K562 (cell line): ENCODE results near the gene BCCIP. TPM values are rescaled to one million over a fixed set of nuclear protein-coding genes. Genes with fewer than 3 reads are reported as not detected.

Source experiments
- ATAC-seq: fragments of 200-7000 bp; cut with Tn5 transposase; 3 replicates; pipeline ENCODE4 v1.9.1; 2020; ENCODE audit warnings: moderate library complexity
- BruUV-seq: library from RNA; stranded (reverse); fragments of 400-500 nt; replicated peaks from 2 replicates; lab custom pipeline; 2021; lab: Mats Ljungman, UMichigan
- CTCF ChIA-PET: fragments of 300-600 bp; formaldehyde crosslinking; extraction: SDS; loops from one replicate; lab custom pipeline; 2021; ENCODE audit warnings: low intra/inter-chr PET ratio; lab: Yijun Ruan, JAX
- POLR2A ChIA-PET: fragments of 300-600, 350-650 bp; sonication (Branson Sonifier 250); formaldehyde crosslinking; extraction: SDS; loops from one replicate; lab custom pipeline; 2021; ENCODE audit warnings: antibody characterized with exemption, inconsistent platforms; lab: Yijun Ruan, JAX
- DNase-seq, 4 experiments: peaks; one replicate each; pipeline versions ENCODE4 v3.0.0 to v3.0.0-alpha.2; 2011 to 2018; ENCODE audit warnings: low spot score in 3 of 4, mixed read lengths in 3 of 4; ENCODE audit errors: extremely low read depth in 1 of 4
- FAIRE-seq: peaks from 2 replicates; lab custom pipeline; 2011; peaks lifted over from hg19 to GRCh38; lab: Jason Lieb, UNC
- H2AFZ ChIP-seq: 2 replicates; pipeline ENCODE4 v1.6.0; 2011; ENCODE audit warnings: low read depth, low read length, control low read depth, inconsistent platforms
- H3K27ac ChIP-seq: fragments of 200-600 bp; 3 replicates; pipeline ENCODE4 v1.8.0; 2011; ENCODE audit warnings: low read depth, mild to moderate bottlenecking, control low read depth, inconsistent platforms, low read length, moderate library complexity, mixed read lengths; ENCODE audit errors: extremely low read depth
- H3K27me3 ChIP-seq, 2 experiments: fragments of 300-600 bp in 1 of 2; 2 replicates in 1 of 2; 3 replicates in 1 of 2; pipeline versions ENCODE4 v1.6.0 to v1.8.0; 2011; ENCODE audit warnings: inconsistent platforms in 2 of 2, low read length in 2 of 2, mild to moderate bottlenecking in 1 of 2, mixed read lengths in 1 of 2, moderate library complexity in 1 of 2; ENCODE audit not compliant: control insufficient read depth in 2 of 2, insufficient read depth in 2 of 2
- H3K36me3 ChIP-seq: fragments of 300-600 bp; 3 replicates; pipeline ENCODE4 v1.8.0; 2011; ENCODE audit warnings: mild to moderate bottlenecking, low read length, inconsistent platforms; ENCODE audit not compliant: control insufficient read depth, insufficient read depth
- H3K4me1 ChIP-seq, 2 experiments: fragments of 200-600 bp in 1 of 2; replicated peaks in 1 of 2; 2 replicates in 1 of 2; 3 replicates in 1 of 2; pipeline versions ENCODE4 v1.5.1 to v1.8.0; 2011; ENCODE audit warnings: inconsistent platforms in 2 of 2, low read length in 2 of 2, mild to moderate bottlenecking in 1 of 2, mixed read lengths in 1 of 2, moderate library complexity in 1 of 2; ENCODE audit not compliant: control insufficient read depth in 2 of 2, insufficient read depth in 2 of 2
- H3K4me2 ChIP-seq: 2 replicates; pipeline ENCODE4 v1.6.1; 2011; ENCODE audit warnings: low read length, control low read depth, inconsistent platforms, mixed read lengths; ENCODE audit not compliant: insufficient read depth
- H3K4me3 ChIP-seq: fragments of 200-600 bp; sonication (generic), shearing (Covaris generic); 2 replicates; pipeline ENCODE4 v1.5.1; 2016; ENCODE audit warnings: control low read depth, inconsistent platforms
- H3K79me2 ChIP-seq: fragments of 200-600 bp; 3 replicates; pipeline ENCODE4 v1.8.0; 2011; ENCODE audit warnings: low read length, inconsistent platforms; ENCODE audit not compliant: control insufficient read depth, insufficient read depth
- H3K9ac ChIP-seq, 2 experiments: 2 replicates each; pipeline versions ENCODE4 v1.6.0 to v1.6.1; 2011; ENCODE audit warnings: low read depth in 2 of 2, low read length in 2 of 2, control low read depth in 1 of 2, inconsistent platforms in 1 of 2, mild to moderate bottlenecking in 1 of 2, mixed read lengths in 1 of 2; ENCODE audit not compliant: insufficient read depth in 1 of 2
- H3K9me1 ChIP-seq: one replicate; pipeline ENCODE4 v1.6.0; 2011; ENCODE audit warnings: inconsistent platforms, mild to moderate bottlenecking, low read length, moderate library complexity; ENCODE audit not compliant: control insufficient read depth, insufficient read depth
- H3K9me3 ChIP-seq: replicated peaks from 2 replicates; pipeline ENCODE4 v1.5.1; 2011; ENCODE audit warnings: low read depth, low read length, inconsistent platforms; ENCODE audit not compliant: control insufficient read depth, insufficient read depth
- H4K20me1 ChIP-seq: replicated peaks from 2 replicates; pipeline ENCODE4 v1.6.1; 2011; ENCODE audit warnings: low read length, inconsistent platforms, mixed read lengths; ENCODE audit not compliant: control insufficient read depth, insufficient read depth
- CHD1 ChIP-seq: fragments of 200-600 bp; sonication (generic); IDR thresholded peaks from one replicate; pipeline ENCODE4 v1.6.1; 2012; ENCODE audit warnings: mild to moderate bottlenecking, moderate library complexity, low read length, inconsistent platforms
- DNMT1 ChIP-seq: fragments of 450-650 bp; IDR thresholded peaks from 2 replicates; pipeline ENCODE4 v1.6.1; 2016; ENCODE audit warnings: antibody characterized with exemption, mild to moderate bottlenecking
- HMGN3 ChIP-seq: IDR thresholded peaks from 2 replicates; pipeline ENCODE4 v1.6.1; 2011; ENCODE audit warnings: borderline replicate concordance, low read depth, mild to moderate bottlenecking, mixed read lengths, low read length; ENCODE audit not compliant: insufficient read length; ENCODE audit errors: extremely low read depth
- RBM22 ChIP-seq: fragments of 200-400 bp; formaldehyde crosslinking; IDR thresholded peaks from 2 replicates; pipeline ENCODE4 v1.6.1; 2018; ENCODE audit warnings: low read length, low read depth; ENCODE audit not compliant: poor library complexity, severe bottlenecking
- RBM34 ChIP-seq: fragments of 200-400 bp; formaldehyde crosslinking; IDR thresholded peaks from 2 replicates; pipeline ENCODE4 v1.6.1; 2018; ENCODE audit warnings: low read length, borderline replicate concordance; ENCODE audit not compliant: insufficient read depth
- RCOR1 ChIP-seq, 2 experiments: IDR thresholded peaks; 2 replicates each; pipeline ENCODE4 v1.6.1; 2012; ENCODE audit warnings: low read depth in 2 of 2, low read length in 2 of 2, borderline replicate concordance in 1 of 2, improper control_type of control experiment in 1 of 2
- SMARCC2 ChIP-seq: fragments of 450-650 bp; IDR thresholded peaks from 2 replicates; pipeline ENCODE4 v1.6.1; 2017; ENCODE audit warnings: antibody characterized with exemption, moderate library complexity, mild to moderate bottlenecking, low read depth
- ZFX ChIP-seq: sonication (generic); formaldehyde crosslinking; IDR thresholded peaks from 2 replicates; pipeline ENCODE4 v1.8.0; 2022; ENCODE audit warnings: mild to moderate bottlenecking, missing genetic modification reagents, moderate library complexity
- ZNF165 ChIP-seq: fragments of 250-450 bp; sonication (Bioruptor Pico); IDR thresholded peaks from 2 replicates; pipeline ENCODE4 v1.4.0; 2020; ENCODE audit warnings: borderline replicate concordance
- ZNF347 ChIP-seq: fragments of 450-650 bp; formaldehyde crosslinking; IDR thresholded peaks from 2 replicates; pipeline ENCODE4 v1.4.0; 2020; ENCODE audit warnings: low read depth, mild to moderate bottlenecking, moderate library complexity
- ZNF583 ChIP-seq: fragments of 250-450 bp; sonication (Bioruptor Pico); IDR thresholded peaks from 2 replicates; pipeline ENCODE4 v1.4.0; 2020
- ZNF696 ChIP-seq: fragments of 250-450 bp; sonication (Bioruptor Pico); conservative IDR thresholded peaks from 2 replicates; pipeline ENCODE4 v1.4.0; 2020; ENCODE audit warnings: mild to moderate bottlenecking, moderate library complexity
- WGBS: fragments of 100-300 bp; shearing (Covaris generic); methylation state at CpG from one replicate; pipeline ENCODE4 v1.1.6; 2016; ENCODE audit warnings: low coverage, mixed read lengths; ENCODE audit not compliant: insufficient coverage; ENCODE audit errors: missing lambda C conversion rate; 5-methylcytosine and 5-hydroxymethylcytosine counted together
- in situ Hi-C: fragments of 300-500 bp; cut with MboI; formaldehyde crosslinking; loops from 4 replicates; pipeline ENCODE4 v1.15.0; 2018; ENCODE audit warnings: inconsistent platforms, mixed read lengths
- intact Hi-C: fragments of 100-400 bp; cut with micrococcal nuclease; formaldehyde crosslinking; loops from 2 replicates; pipeline ENCODE4 v1.14.2; 2022
- polyA plus RNA-seq, 8 experiments: library from polyadenylated mRNA; depleted of rRNA in 4 of 8; stranded (reverse) in 5 of 8; unstranded in 3 of 8; fragments of >200 nt; fragmentation: Nextera tagmentation in 2 of 8; fragmentation: Illumina TruSeq in 1 of 8; extraction: Ambion mirVana in 2 of 8; extraction: Trizol in 1 of 8; gene quantifications; 2 replicates each; pipeline versions ENCODE4 v1.2.1 to v1.2.3, GENCODE V29; 2011 to 2014; ENCODE audit warnings: inconsistent platforms in 1 of 8, missing spikeins in 1 of 8
- total RNA-seq, 7 experiments: library from RNA; depleted of rRNA in 6 of 7; stranded (reverse); fragments of >200 nt in 6 of 7; fragmentation: Illumina TruSeq in 2 of 7; extraction: Trizol in 2 of 7; gene quantifications; 2 replicates each; pipeline versions ENCODE4 v1.2.1 to v1.2.3, GENCODE V29; 2011 to 2021; ENCODE audit warnings: low replicate concordance in 1 of 7
- TF ChIP-seq, protein P1 (sequence below): fragments of 450-650 bp; IDR thresholded peaks from 2 replicates; pipeline ENCODE4 v1.6.1; 2016

The BCCIP gene
- total and polyA plus RNA-seq, 9 of the 15 experiments (the other 6 are each of a cell fraction or from before 2014, with no cell fraction given), result 95.1 to 204 (median 163) TPM

DNA sequence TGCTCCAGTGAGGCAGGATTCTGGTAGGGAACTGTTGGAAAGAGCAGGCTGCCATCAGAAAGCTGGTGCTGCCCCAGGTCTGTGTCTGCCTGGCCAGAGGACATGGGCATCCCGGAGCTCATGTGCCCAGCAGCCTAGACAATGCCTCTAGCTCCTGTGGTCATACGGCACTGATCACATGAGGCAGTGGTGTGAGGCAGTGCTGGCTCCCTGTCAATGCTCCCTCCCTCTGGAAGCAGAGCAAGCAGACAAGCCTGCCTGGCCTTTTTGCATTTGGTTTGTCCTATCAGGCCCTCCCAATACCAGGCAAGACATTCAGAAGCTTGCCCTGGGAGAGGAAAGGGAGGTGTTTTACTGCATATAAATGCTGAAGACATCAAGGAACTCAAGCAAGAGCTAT lies 28.2 kb upstream of the BCCIP start:
- no peak overlapping the region for H2AFZ ChIP-seq

More for the DNA sequence above, 28.2 kb upstream of the BCCIP start:
- intact Hi-C loops (no loop called here), in situ Hi-C loops (no loop called here)
- CTCF ChIA-PET, result no interaction called here
- H3K27me3 ChIP-seq, result no peaks in the 10 kb centered on the region
- ATAC-seq, result no peak
- H3K36me3 ChIP-seq, result peaks cover 37% of the 10 kb centered on the region; the same call in 2 of the 3 replicates
- peaks cover 2% of the 10 kb centered on the region for H3K9me1 ChIP-seq
- no peak for FAIRE-seq
- BruUV-seq, result no TSS peak
- no peaks in the 10 kb centered on the region; the same call in 1 of the 2 replicates for H4K20me1 ChIP-seq
- DNase-seq, result no peak
- no peak overlapping the region for H3K4me3 ChIP-seq
- H3K9ac ChIP-seq, result peak overlapping the region in 1 of 2 experiments; percentile 45; a peak in 1 of 4 replicates
- no peak overlapping the region for H3K27ac ChIP-seq
- 40% methylated on average over 1 of the region's 2 CpGs for WGBS
- POLR2A ChIA-PET, result interaction anchor here (1.2 to 2.3 kb wide), 5 partner anchors 8 to 13 kb away, joined by 4 to 5 read pairs (median 5); no protein-coding TSS in a partner anchor
- TF ChIP-seq CHD1 (no peak), RCOR1 (IDR thresholded peaks at IDR 0.05; ENCODE audit: borderline replicate concordance in 1 of 2, low read depth in 2 of 2, low read length in 2 of 2) (no peak), RBM34 (no peak), SMARCC2 (no peak), ZNF165 (CRISPR knock-in tag) (no peak), ZNF583 (CRISPR knock-in tag) (no peak), RBM22 (no peak), DNMT1 (no peak), ZNF347 (CRISPR knock-in tag) (no peak), ZFX (CRISPR knock-in tag) (no peak), HMGN3 (no peak), ZNF696 (no peak)
- TF ChIP-seq, protein P1, sequence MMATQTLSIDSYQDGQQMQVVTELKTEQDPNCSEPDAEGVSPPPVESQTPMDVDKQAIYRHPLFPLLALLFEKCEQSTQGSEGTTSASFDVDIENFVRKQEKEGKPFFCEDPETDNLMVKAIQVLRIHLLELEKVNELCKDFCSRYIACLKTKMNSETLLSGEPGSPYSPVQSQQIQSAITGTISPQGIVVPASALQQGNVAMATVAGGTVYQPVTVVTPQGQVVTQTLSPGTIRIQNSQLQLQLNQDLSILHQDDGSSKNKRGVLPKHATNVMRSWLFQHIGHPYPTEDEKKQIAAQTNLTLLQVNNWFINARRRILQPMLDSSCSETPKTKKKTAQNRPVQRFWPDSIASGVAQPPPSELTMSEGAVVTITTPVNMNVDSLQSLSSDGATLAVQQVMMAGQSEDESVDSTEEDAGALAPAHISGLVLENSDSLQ, result no peak
- peaks cover 0 to 4% of the 10 kb centered on the region in 2 experiments; a peak in 2 of 5 replicates for H3K4me1 ChIP-seq
- H3K9me3 ChIP-seq, result no peaks in the 10 kb centered on the region
- no peaks in the 10 kb centered on the region for H3K79me2 ChIP-seq
- H3K4me2 ChIP-seq, result no peak overlapping the region
